Effector CD8-positive, alpha-beta T cell (primary cell): ENCODE measurements around the gene RPGRIP1L.

Experiments
- DNase-seq: peaks from one replicate; lab custom pipeline; 2025; lab: John Stamatoyannopoulos, UW

RPGRIP1L gene

GRCh38 chr16:53600616-53601015 lies 103.0 kb downstream of the RPGRIP1L start:
- DNase-seq: no peak

GRCh38 chr16:53600126-53600525 lies 103.5 kb downstream of the RPGRIP1L start:
- no peak for DNase-seq

GRCh38 chr16:53599548-53599947 lies 104.1 kb downstream of the RPGRIP1L start:
- DNase-seq: no peak

GRCh38 chr16:53598511-53599275 lies 105.0 kb downstream of the RPGRIP1L start:
- no peak for DNase-seq

- DNase-seq: no peak
Measured at GRCh38 chr16:53597776-53598175, 105.9 kb downstream of the RPGRIP1L start.

- DNase-seq: no peak
Measured at GRCh38 chr16:53588081-53588648, 115.5 kb downstream of the RPGRIP1L start.

- DNase-seq: no peak
Measured at GRCh38 chr16:53583401-53583800, 120.3 kb downstream of the RPGRIP1L start.

GRCh38 chr16:53581784-53582183 lies 121.9 kb downstream of the RPGRIP1L start:
- DNase-seq: no peak

GRCh38 chr16:53580038-53580802 lies 123.4 kb downstream of the RPGRIP1L start:
- DNase-seq: no peak

GRCh38 chr16:53576904-53577303 lies 126.8 kb downstream of the RPGRIP1L start:
- DNase-seq: no peak

- DNase-seq: no peak
Measured at GRCh38 chr16:53576210-53576609, 127.4 kb downstream of the RPGRIP1L start.

- DNase-seq: no peak
Measured at GRCh38 chr16:53571763-53572162, 131.9 kb downstream of the RPGRIP1L start.

- DNase-seq: no peak
Measured at GRCh38 chr16:53566552-53567245, 137.0 kb downstream of the RPGRIP1L start.

GRCh38 chr16:53565296-53565863 lies 138.3 kb downstream of the RPGRIP1L start:
- DNase-seq: no peak

GRCh38 chr16:53563426-53563825 lies 140.2 kb downstream of the RPGRIP1L start:
- DNase-seq: no peak

GRCh38 chr16:53561101-53561888 lies 142.4 kb downstream of the RPGRIP1L start:
- no peak for DNase-seq

GRCh38 chr16:53559270-53559951 lies 144.2 kb downstream of the RPGRIP1L start:
- DNase-seq: no peak

- no peak for DNase-seq
Measured at GRCh38 chr16:53558710-53559109, 144.9 kb downstream of the RPGRIP1L start.

- no peak for DNase-seq
Measured at GRCh38 chr16:53556521-53556920, 147.1 kb downstream of the RPGRIP1L start.

- DNase-seq: peak; percentile 13
Measured at GRCh38 chr16:53549970-53550690, 153.5 kb downstream of the RPGRIP1L start.
